Measurements from ENCODE around the gene ATXN1.

DNA sequence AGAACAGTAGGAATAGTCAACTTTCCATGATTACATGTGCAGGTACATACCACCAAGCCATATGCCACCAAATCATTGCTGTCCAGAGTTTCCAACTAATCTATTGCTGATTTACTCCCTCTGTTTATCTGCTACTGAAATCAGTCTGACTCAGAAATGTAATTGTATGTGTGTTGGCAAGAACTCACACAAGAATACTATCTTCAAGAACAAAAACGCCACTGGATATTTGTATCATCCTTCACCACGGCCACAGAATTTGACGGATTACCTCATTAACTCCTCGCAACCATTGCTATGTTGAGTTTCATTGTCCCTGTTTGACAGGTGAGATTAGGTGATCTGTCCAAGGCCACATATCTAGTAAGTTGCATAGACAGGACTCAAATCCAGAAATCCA, 363.6 kb downstream of the ATXN1 start:
- TF ChIP-seq CTCF (IDR thresholded peaks at IDR 0.05; ENCODE audit: insufficient read depth, low read length) (no peak), GABPA (IDR thresholded peaks at IDR 0.05; ENCODE audit: low read depth) (no peak)

Data from HL-60 (cell line).